Urinary bladder (tissue), 4 donors: Measurements from ENCODE around the gene SMPX. TPM values are rescaled to one million over a fixed set of nuclear protein-coding genes. Genes with fewer than 3 reads are reported as not detected.
"Not testable (repeated sequence)": the region's sequence is repeated elsewhere in the genome, so short reads cannot be mapped to it uniquely, and the experiment has no call there.

Experiments
- DNase-seq: peaks from one replicate; pipeline ENCODE4 v3.0.0-alpha.2; 2015; ENCODE audit errors: extremely low spot score
- H3K27ac ChIP-seq: one replicate; pipeline ENCODE4 v1.5.1; 2013; ENCODE audit warnings: low read depth, mild to moderate bottlenecking, moderate library complexity
- H3K36me3 ChIP-seq: one replicate; pipeline ENCODE4 v1.6.1; 2013; ENCODE audit warnings: mild to moderate bottlenecking, moderate library complexity; ENCODE audit not compliant: insufficient read depth
- H3K4me1 ChIP-seq: one replicate; pipeline ENCODE4 v1.6.1; 2013; ENCODE audit warnings: mild to moderate bottlenecking, moderate library complexity; ENCODE audit not compliant: insufficient read depth
- H3K4me3 ChIP-seq: one replicate; pipeline ENCODE4 v1.5.1; 2013; ENCODE audit warnings: low read depth, low read length
- WGBS: extraction: QIAGEN DNeasy Blood & Tissue Kit; methylation state at CpG from one replicate; pipeline ENCODE4 v1.1.7; 2013; 5-methylcytosine and 5-hydroxymethylcytosine counted together
- polyA plus RNA-seq: library from polyadenylated mRNA; stranded (reverse); fragments of 200-250 nt; gene quantifications from one replicate; pipeline ENCODE4 v1.2.3, GENCODE V29; 2013
- total RNA-seq: library from RNA; depleted of rRNA; stranded (reverse); fragments of >200 nt; gene quantifications from one replicate; pipeline ENCODE4 v1.2.3, GENCODE V29; 2014
- donor health status: healthy with polysubstance abuse.
- donor health status: healthy.

SMPX gene
- total RNA-seq (47.5 TPM), polyA plus RNA-seq (3.6 TPM)

DNA sequence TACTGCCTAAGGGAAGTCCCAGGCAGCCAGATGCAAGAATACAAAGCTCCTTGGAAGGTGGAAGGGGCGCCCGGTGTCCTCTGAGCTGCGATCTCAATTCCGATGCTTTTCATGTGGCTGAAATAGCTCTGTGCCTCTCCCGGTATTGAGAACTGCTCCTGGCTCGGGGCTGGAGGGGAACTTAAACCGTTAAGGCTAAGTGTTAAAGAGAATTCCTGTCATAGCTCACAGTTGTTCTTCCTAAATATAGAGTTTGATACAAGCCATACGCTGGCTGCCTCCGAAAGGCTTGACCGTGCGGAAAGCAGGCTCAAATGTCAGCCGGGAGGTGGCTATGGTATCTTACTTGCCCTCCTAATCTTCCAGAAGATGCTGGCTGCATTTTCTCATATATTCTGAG lies at the start of gene SMPX:
Gene SMPX, minus strand, starts transcription at position 157 of the 400 bp plus-strand sequence. CDS start 3,826 bp downstream, outside the sequence.
- Histone ChIP-seq H3K27ac (no peak within 1 kb of the TSS), H3K4me3 (no peak within 1 kb of the TSS), H3K36me3 (no peaks in the 10 kb centered on the region), H3K4me1 (no peaks in the 10 kb centered on the region)
- DNase-seq, result no peak
- 31% methylated on average over 12 of the region's 12 CpGs for WGBS

DNA sequence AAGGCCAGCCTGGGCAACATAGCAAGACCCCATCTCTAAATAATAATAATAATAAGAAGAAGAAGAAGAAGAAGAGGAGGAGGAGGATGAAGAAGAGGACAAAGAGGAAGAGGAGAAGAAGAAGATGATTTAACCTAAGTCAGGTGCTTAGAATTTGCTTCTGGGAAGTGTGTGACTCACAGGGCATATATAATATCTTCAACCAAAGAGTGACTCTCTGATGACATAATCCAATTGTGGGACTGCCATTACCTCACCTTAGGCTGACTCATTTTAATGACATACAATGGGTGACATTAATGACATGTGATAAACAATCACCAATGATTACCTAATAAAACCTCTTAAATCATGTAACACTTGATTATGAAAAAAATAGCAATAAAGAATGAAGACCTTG lies 48.8 kb upstream of the SMPX start:
- no peak overlapping the region for H3K27ac ChIP-seq
- H3K36me3 ChIP-seq, result no peaks in the 10 kb centered on the region
- H3K4me1 ChIP-seq, result no peaks in the 10 kb centered on the region
- H3K4me3 ChIP-seq, result no peak overlapping the region
- no peak for DNase-seq

DNA sequence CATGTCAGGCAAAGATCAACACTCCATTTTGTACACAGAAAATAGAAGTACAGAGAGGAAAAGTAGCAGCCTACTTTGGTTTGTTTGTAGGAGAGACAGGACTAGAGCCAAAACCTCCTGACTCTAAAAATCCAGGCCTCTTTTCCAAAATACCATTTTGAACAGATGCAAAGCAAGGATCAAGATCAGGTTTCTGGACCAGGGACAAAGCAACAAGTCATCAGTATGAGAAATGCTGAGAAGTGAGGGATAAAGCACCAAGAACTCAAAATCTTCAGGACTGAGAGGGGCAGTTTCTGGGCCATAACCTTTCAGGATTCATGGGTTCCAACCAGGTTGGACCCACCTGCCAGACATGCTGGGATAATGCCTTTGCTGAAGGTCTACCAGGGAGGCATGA lies 44.9 kb upstream of the SMPX start:
- Histone ChIP-seq H3K27ac (no peak overlapping the region), H3K4me1 (no peaks in the 10 kb centered on the region), H3K4me3 (no peak overlapping the region), H3K36me3 (no peaks in the 10 kb centered on the region)
- no peak for DNase-seq

DNA sequence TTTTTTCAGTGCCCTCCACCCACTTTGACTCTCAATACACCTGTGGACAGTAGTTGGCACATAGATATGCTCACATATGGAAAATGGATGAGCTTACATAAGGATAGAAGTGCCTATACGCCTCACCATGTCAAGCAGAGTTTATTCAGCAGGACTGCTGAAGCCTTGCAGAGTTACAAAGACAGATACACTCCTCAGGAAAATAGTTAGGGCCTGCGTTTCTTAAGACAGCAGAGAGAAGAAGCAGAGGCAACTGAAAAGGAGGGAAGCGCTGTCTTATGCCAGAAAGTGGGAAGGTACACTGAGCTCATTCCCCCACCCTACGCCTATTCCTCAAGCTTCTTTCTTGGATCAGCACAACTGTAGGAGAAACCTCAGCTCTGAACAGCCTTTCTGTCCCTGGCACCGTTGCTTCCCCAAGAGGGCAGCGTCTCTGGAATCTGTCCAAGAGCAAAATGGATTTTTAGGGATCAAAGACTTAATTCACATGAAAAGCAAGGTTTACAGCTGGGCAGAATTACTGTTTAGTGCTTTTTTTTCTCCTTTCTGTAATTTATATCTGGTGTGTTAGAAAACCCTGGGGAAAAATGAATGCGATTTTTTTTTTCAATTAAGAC lies 44.2 kb upstream of the SMPX start:
- Histone ChIP-seq H3K4me3 (no peak overlapping the region), H3K4me1 (no peaks in the 10 kb centered on the region), H3K27ac (no peak overlapping the region), H3K36me3 (no peaks in the 10 kb centered on the region)
- no peak for DNase-seq
- 37% methylated on average over 7 of the region's 7 CpGs for WGBS

DNA sequence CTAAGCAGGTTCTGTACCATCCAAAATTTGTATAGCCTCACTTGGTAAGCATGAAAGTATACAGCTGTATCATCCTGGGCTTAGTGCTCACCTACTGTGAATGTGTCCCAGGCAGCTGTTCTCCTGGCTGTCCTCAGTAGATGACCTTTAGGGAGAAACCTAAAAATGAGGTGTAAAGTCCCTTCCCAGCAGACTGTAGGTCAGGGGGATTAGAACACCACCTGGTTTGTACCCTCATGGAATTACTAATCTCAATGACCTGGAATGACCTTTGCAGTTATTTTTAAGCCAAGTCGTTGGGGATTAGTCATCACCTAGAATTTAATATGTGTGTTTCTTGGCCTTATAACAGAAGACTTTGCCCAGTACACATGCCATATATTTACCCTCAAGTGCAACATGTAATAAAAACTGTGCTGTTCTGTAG lies 42.4 kb upstream of the SMPX start:
- Histone ChIP-seq H3K27ac (no peak overlapping the region), H3K4me1 (no peaks in the 10 kb centered on the region), H3K4me3 (no peak overlapping the region), H3K36me3 (no peaks in the 10 kb centered on the region)
- 9% methylated on average over 1 of the region's 1 CpG for WGBS
- no peak for DNase-seq

DNA sequence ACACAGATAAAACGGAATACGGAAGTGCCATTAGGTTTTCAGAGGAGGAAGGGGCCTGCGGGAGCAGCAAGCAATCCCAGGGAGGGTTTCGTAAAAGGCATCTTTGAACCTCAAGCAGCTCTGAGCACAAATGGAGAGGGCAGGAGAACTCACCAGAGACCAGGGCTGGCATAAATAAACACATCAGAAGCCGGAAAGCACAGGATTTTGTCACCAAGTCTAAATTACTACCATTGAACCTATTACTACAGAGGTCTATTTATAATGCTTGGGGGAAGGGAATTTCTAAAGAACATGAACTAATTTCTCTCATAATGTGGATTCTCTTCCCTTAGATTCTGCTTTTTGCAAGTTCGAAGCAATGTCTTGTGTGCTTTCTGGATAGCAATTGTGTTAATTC lies 41.9 kb upstream of the SMPX start:
- H3K4me3 ChIP-seq, result no peak overlapping the region
- H3K27ac ChIP-seq, result no peak overlapping the region
- no peaks in the 10 kb centered on the region for H3K36me3 ChIP-seq
- no peaks in the 10 kb centered on the region for H3K4me1 ChIP-seq
- DNase-seq, result no peak
- WGBS, result 76% methylated on average over 6 of the region's 6 CpGs

DNA sequence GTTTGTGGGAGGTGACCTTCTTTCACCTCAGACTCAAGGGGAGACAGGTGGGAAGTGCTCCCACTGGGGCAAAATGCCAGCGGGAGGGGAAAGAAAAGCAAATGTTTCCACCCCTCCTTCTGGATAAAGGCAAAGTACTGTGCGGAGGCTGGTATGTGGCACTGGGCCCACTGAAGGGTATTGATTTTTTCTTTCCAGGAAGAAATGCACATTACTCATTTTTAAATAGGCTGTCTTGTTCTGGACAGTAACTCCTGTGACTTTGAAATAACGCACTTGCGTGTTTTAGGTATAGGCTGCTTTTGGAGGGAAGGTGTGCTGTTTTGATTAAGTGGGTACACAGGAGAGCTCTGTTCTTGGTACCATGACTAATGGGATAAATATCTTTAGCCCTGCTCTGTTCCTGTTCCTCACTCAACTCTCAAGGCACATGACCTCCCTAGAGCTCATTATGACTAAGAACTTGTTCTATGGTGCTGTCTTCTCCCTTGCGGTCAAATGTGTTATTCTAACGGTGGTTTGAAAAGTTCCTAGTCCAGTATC lies 40.8 kb upstream of the SMPX start:
- DNase-seq, result no peak
- Histone ChIP-seq H3K4me3 (no peak overlapping the region), H3K36me3 (no peaks in the 10 kb centered on the region), H3K27ac (no peak overlapping the region), H3K4me1 (no peaks in the 10 kb centered on the region)
- WGBS, result 91% methylated on average over 6 of the region's 6 CpGs

DNA sequence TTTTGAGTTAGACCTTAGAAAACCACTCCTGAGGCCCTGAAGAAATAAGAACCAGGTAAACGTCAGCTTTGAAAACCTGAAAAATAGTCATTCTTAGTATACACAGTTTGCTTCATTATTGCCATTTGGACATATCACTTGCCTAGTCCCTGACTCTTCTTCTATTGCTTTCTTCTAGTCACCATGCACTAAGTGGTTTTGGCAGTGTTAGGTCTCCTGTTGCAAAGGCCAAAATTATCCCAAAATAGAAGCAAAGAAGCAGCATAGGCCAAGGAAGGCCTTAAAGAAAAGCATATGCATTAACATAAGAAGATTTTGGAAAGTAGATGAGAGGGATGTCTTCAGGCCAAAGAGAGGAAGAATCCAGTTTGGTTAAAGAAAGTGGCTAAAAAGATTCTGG lies 24.1 kb upstream of the SMPX start:
- H3K27ac ChIP-seq, result no peak overlapping the region
- no peak for DNase-seq
- no peaks in the 10 kb centered on the region for H3K36me3 ChIP-seq
- H3K4me3 ChIP-seq, result no peak overlapping the region
- WGBS, result 93% methylated on average over 1 of the region's 1 CpG
- H3K4me1 ChIP-seq, result no peaks in the 10 kb centered on the region

DNA sequence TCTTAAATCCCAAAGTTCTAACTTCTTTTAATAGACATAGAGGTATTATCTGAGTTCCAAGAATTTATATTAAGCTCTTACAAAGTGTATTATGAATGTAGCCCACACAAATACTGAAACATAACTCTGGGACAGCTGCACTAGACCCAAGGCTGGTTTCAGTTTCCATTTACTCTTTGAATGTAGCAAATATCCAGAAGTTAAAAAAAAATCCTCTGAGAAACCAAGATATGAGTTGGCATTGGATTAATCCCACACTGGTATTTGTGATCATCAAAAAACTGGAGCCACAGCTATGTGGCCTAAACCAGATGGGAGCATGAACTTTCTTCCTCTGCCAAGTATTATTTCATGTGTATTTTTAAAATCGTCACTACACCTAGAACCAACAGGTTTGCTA lies 23.6 kb upstream of the SMPX start:
- WGBS, result 82% methylated on average over 1 of the region's 1 CpG
- no peak for DNase-seq
- H3K4me3 ChIP-seq, result no peak overlapping the region
- H3K36me3 ChIP-seq, result no peaks in the 10 kb centered on the region
- no peak overlapping the region for H3K27ac ChIP-seq
- no peaks in the 10 kb centered on the region for H3K4me1 ChIP-seq

DNA sequence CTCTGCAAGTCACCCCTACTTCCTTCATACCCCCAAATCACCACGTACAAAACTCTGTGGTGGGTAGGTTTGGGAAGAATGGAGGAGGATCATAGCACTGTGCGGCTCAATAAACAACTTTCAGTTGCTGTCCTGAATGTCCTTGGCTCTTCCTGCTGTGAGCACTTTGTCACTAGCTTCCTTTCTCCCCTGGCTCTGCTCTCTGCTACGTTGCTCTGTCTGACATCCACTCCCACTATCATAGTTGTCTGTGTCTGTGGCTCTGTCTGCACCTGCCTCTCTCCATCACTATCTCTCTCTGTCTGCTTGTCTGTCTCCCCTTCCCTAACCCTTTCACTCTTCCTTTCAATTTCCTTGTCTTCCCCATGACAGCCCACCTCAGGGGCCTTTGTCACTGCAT lies 21.2 kb upstream of the SMPX start:
- no peak overlapping the region for H3K4me3 ChIP-seq
- H3K27ac ChIP-seq, result no peak overlapping the region
- no peak for DNase-seq
- H3K4me1 ChIP-seq, result no peaks in the 10 kb centered on the region
- 70% methylated on average over 3 of the region's 3 CpGs for WGBS
- no peaks in the 10 kb centered on the region for H3K36me3 ChIP-seq

DNA sequence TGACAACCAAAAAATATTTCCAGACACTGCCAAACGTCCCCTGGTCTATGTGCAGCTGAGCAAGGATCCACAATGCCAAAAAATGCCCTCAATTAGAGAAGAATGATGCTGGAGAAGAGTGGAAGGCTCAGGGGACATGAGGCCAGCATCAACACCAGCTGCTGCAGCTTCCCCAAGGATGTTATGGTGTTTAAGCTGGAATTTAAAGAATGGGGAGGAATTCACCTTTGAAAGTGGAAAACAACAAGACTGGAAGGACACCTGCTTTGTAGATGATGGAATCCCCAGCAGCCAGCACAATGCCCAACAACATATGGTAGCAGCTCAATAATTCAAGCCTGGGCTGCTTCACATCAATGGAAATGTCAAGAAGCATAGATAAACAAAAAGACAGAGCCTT lies 20.3 kb upstream of the SMPX start:
- no peak overlapping the region for H3K4me3 ChIP-seq
- no peak for DNase-seq
- 42% methylated on average over 1 of the region's 1 CpG for WGBS
- H3K36me3 ChIP-seq, result no peaks in the 10 kb centered on the region
- H3K4me1 ChIP-seq, result no peaks in the 10 kb centered on the region
- no peak overlapping the region for H3K27ac ChIP-seq

DNA sequence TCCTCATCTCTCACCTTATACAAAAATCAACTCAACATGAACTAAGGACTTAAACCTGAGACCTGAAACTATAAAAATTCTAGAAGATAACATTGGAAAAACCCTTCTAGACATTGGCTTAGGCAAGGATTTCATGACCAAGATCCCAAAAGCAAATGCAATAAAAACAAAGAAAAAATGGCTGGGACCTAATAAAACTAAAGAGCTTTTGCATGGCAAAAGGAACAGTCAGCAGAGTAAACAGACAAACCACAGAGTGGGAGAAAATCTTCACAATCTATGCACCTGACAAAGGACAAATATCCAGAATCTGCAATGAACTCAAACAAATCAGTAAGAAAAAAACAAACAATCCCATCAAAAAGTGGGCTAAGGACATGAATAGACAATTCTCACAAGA lies 17.2 kb upstream of the SMPX start:
- DNase-seq, H3K36me3 ChIP-seq, H3K4me3 ChIP-seq, H3K27ac ChIP-seq, H3K4me1 ChIP-seq: not testable (repeated sequence)

DNA sequence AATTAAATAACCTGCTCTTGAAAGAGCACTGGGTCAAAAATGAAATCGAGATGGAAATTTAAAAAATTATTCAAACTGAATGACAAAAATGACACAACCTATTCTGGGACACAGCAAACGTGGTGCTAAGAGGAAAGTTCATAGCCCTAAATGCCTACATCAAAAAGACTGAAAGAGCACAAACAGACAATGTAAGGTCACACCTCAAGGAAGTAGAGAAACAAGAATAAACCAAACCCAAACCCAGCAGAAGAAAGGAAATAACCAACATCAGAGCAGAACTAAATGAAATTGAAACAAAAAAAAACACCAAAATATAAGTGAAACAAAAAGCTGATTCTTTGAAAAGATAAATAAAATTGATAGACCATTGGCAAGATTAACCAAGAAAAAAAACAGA lies 15.1 kb upstream of the SMPX start:
- not testable (repeated sequence) for H3K4me3 ChIP-seq, DNase-seq, H3K27ac ChIP-seq, H3K4me1 ChIP-seq, H3K36me3 ChIP-seq
- WGBS, result 55% methylated on average over 2 of the region's 2 CpGs

DNA sequence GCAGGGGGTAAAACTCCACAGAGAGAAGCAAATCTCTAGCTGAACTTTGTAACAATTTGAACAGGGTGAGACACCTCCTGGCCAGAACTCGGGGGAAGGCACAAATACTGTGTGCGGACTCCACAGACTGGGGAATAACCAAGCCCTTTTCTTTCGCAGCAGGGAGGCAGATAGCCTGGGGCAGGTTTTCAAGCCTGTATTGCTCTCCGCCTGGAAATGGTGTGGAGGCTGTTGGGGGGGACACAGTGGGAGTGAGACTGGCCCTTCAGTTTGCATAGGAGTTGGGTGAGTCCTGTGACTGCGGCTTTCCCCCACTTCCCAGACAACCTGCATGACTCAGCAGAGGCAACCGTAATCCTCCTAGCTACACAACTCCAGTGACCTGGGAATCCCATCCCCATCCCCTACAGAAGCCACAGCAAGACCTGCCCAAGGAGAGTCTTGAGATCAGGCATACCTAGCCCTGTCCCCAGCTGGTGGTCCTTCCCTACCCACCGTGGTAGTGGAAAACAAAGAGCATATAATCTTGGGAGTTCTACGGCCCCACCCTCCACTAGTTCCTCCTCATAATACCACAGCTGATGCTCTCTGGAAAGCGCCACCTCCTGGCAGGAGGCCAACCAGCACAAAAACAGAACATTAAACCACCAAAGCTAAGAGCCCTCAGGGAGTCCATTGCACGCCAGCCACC lies 12.9 kb upstream of the SMPX start:
- no peak for DNase-seq
- H3K4me3 ChIP-seq, result no peak overlapping the region
- 90% methylated on average over 10 of the region's 10 CpGs for WGBS
- H3K36me3 ChIP-seq, result no peaks in the 10 kb centered on the region
- no peak overlapping the region for H3K27ac ChIP-seq
- H3K4me1 ChIP-seq, result no peaks in the 10 kb centered on the region
